HG03108 (cell line): ENCODE results near the gene IL19.

Experiments
- ATAC-seq: cut with Tn5 transposase; IDR thresholded peaks from one replicate; pipeline ENCODE4 v1.9.1; 2021; ENCODE audit warnings: moderate library complexity; ENCODE audit not compliant: unreplicated experiment

IL19 gene

GRCh38 chr1:206885341-206886060, 114.9 kb downstream of the IL19 start:
- ATAC-seq, result no peak

- no peak for ATAC-seq
These were observed 116.3 kb downstream of the IL19 start for GRCh38 chr1:206886831-206887230.

GRCh38 chr1:206887701-206888100, 117.1 kb downstream of the IL19 start:
- no peak for ATAC-seq

GRCh38 chr1:206890125-206891060, 119.8 kb downstream of the IL19 start:
- no peak for ATAC-seq

GRCh38 chr1:206891412-206891811, 120.8 kb downstream of the IL19 start:
- ATAC-seq, result no peak
